Stimulated activated effector memory CD8-positive, alpha-beta T cell treated with anti-CD3 and anti-CD28 coated beads, Interleukin-12 subunit alpha, Interleukin-12 subunit beta, amount 100 ng/mL, for 72 hours (primary cell): ENCODE measurements around the gene ADISSP.

Source experiments
- ATAC-seq: fragments of 150-1000 bp; cut with Tn5 transposase; 2 replicates; pipeline ENCODE4 v1.10.0; 2021
- DNase-seq, 2 donors: peaks; one replicate each; pipeline ENCODE4 v3.0.0; 2021 to 2022; ENCODE audit warnings: low spot score in 2 of 2
- H3K27ac Mint-ChIP-seq: one replicate; pipeline ENCODE4 v1.8.0; 2022; ENCODE audit warnings: mild to moderate bottlenecking, mixed read lengths
- H3K36me3 Mint-ChIP-seq: one replicate; pipeline ENCODE4 v1.8.0; 2022; ENCODE audit warnings: mild to moderate bottlenecking, mixed read lengths
- H3K4me1 Mint-ChIP-seq: one replicate; pipeline ENCODE4 v1.8.0; 2022; ENCODE audit warnings: mixed read lengths
- H3K4me3 Mint-ChIP-seq: one replicate; pipeline ENCODE4 v1.8.0; 2022; ENCODE audit warnings: mild to moderate bottlenecking, mixed read lengths
- H3K9me3 Mint-ChIP-seq: one replicate; pipeline ENCODE4 v1.8.0; 2022; ENCODE audit warnings: mixed read lengths

The ADISSP gene

GRCh38 chr20:3744037-3744436 is 23.5 kb downstream of the ADISSP start:
- Mint-ChIP-seq H3K36me3 (peaks cover 5% of the 10 kb centered on the region), H3K9me3 (no peaks in the 10 kb centered on the region), H3K4me1 (peaks cover 19% of the 10 kb centered on the region), H3K27ac (no peak overlapping the region), H3K4me3 (peak overlapping the region; percentile 69)
- DNase-seq (no peak), ATAC-seq (no peak)

GRCh38 chr20:3743251-3743650 is 24.3 kb downstream of the ADISSP start:
- Mint-ChIP-seq H3K9me3 (no peaks in the 10 kb centered on the region), H3K4me3 (no peak overlapping the region), H3K4me1 (peaks cover 19% of the 10 kb centered on the region), H3K36me3 (no peaks in the 10 kb centered on the region), H3K27ac (no peak overlapping the region)
- DNase-seq (no peak), ATAC-seq (no peak)

GRCh38 chr20:3741836-3742458 is 25.6 kb downstream of the ADISSP start:
- Mint-ChIP-seq H3K27ac (no peak overlapping the region), H3K36me3 (no peaks in the 10 kb centered on the region), H3K4me3 (no peak overlapping the region), H3K9me3 (no peaks in the 10 kb centered on the region), H3K4me1 (peaks cover 19% of the 10 kb centered on the region)
- ATAC-seq (no peak), DNase-seq (no peak)

GRCh38 chr20:3740615-3741301 is 26.8 kb downstream of the ADISSP start:
- Mint-ChIP-seq H3K4me3 (no peak overlapping the region), H3K9me3 (no peaks in the 10 kb centered on the region), H3K36me3 (no peaks in the 10 kb centered on the region), H3K4me1 (peaks cover 16% of the 10 kb centered on the region), H3K27ac (no peak overlapping the region)
- DNase-seq, result no peak
- ATAC-seq, result no peak

- Mint-ChIP-seq H3K36me3 (no peaks in the 10 kb centered on the region), H3K4me3 (no peak overlapping the region), H3K27ac (no peak overlapping the region), H3K9me3 (no peaks in the 10 kb centered on the region), H3K4me1 (peaks cover 8% of the 10 kb centered on the region)
- DNase-seq (no peak), ATAC-seq (peak; percentile 17)
Observed at GRCh38 chr20:3739926-3740451, 27.6 kb downstream of the ADISSP start.

- Mint-ChIP-seq H3K9me3 (no peaks in the 10 kb centered on the region), H3K36me3 (no peaks in the 10 kb centered on the region), H3K27ac (no peak overlapping the region), H3K4me3 (no peak overlapping the region), H3K4me1 (peaks cover 1% of the 10 kb centered on the region)
- no peak for DNase-seq
- ATAC-seq, result peak; percentile 9
Observed at GRCh38 chr20:3739054-3739925, 28.3 kb downstream of the ADISSP start.

- H3K4me1 Mint-ChIP-seq, result no peaks in the 10 kb centered on the region
- H3K9me3 Mint-ChIP-seq, result no peaks in the 10 kb centered on the region
- H3K27ac Mint-ChIP-seq, result no peak overlapping the region
- no peaks in the 10 kb centered on the region for H3K36me3 Mint-ChIP-seq
- peak; percentile 4 for ATAC-seq
- no peak for DNase-seq
- H3K4me3 Mint-ChIP-seq, result no peak overlapping the region
Observed at GRCh38 chr20:3738111-3739053, 29.2 kb downstream of the ADISSP start.

- no peaks in the 10 kb centered on the region for H3K4me1 Mint-ChIP-seq
- DNase-seq, result no peak
- no peaks in the 10 kb centered on the region for H3K9me3 Mint-ChIP-seq
- no peak overlapping the region for H3K27ac Mint-ChIP-seq
- H3K36me3 Mint-ChIP-seq, result no peaks in the 10 kb centered on the region
- no peak overlapping the region for H3K4me3 Mint-ChIP-seq
- ATAC-seq, result no peak
Observed at GRCh38 chr20:3735768-3736167, 31.8 kb downstream of the ADISSP start.

- Mint-ChIP-seq H3K27ac (no peak overlapping the region), H3K9me3 (no peaks in the 10 kb centered on the region), H3K4me1 (peaks cover 6% of the 10 kb centered on the region), H3K36me3 (no peaks in the 10 kb centered on the region), H3K4me3 (no peak overlapping the region)
- DNase-seq (no peak), ATAC-seq (no peak)
Observed at GRCh38 chr20:3734111-3734843, 33.3 kb downstream of the ADISSP start.

GRCh38 chr20:3733119-3733995 is 34.2 kb downstream of the ADISSP start:
- Mint-ChIP-seq H3K36me3 (no peaks in the 10 kb centered on the region), H3K9me3 (no peaks in the 10 kb centered on the region), H3K4me1 (peaks cover 6% of the 10 kb centered on the region), H3K4me3 (no peak overlapping the region), H3K27ac (no peak overlapping the region)
- ATAC-seq (no peak), DNase-seq (no peak)

GRCh38 chr20:3732327-3733118 is 35.0 kb downstream of the ADISSP start, which contains the start of gene HSPA12B:
HSPA12B (plus strand) TSS chr20:3732685; CDS start chr20:3738675, 5,990 bp downstream.
- H3K9me3 Mint-ChIP-seq, result no peaks in the 10 kb centered on the region
- ATAC-seq (no peak), DNase-seq (no peak)
- H3K27ac Mint-ChIP-seq, result no peak within 1 kb of the TSS
- H3K36me3 Mint-ChIP-seq, result no peaks in the 10 kb centered on the region
- peaks cover 6% of the 10 kb centered on the region for H3K4me1 Mint-ChIP-seq
- H3K4me3 Mint-ChIP-seq, result no peak within 1 kb of the TSS

GRCh38 chr20:3731944-3732326 is 35.6 kb downstream of the ADISSP start:
- Mint-ChIP-seq H3K4me1 (peaks cover 6% of the 10 kb centered on the region), H3K9me3 (no peaks in the 10 kb centered on the region), H3K36me3 (no peaks in the 10 kb centered on the region), H3K27ac (no peak overlapping the region), H3K4me3 (no peak overlapping the region)
- ATAC-seq (no peak), DNase-seq (no peak)
